ENCODE data around the gene CAMSAP1.
A peak's percentile ranks its signal among the peaks of the same experiment; 100 is the strongest.

CAMSAP1 gene

DNA sequence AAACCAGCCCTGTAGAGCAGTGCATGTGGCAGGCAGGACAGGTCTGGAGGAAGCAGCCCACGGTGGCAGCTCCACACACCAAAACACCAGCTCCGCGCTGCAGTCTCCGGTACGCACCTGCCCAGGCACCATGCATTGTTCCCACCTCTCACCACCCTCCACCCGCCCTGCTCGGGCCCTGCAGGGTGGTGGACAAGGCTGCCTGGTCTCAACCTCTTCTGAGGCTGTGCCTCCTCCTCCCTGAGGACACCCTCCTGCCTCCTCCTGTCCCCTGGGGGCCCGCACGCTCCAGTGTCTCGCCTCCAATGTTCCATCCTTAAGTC, 109.1 kb downstream of the CAMSAP1 start:
- no peak for DNase-seq
- intact Hi-C loops (cut with DNase I), result loop anchor here (10.0 kb wide), 1 partner anchor 327 kb away; no protein-coding TSS in a partner anchor

DNA sequence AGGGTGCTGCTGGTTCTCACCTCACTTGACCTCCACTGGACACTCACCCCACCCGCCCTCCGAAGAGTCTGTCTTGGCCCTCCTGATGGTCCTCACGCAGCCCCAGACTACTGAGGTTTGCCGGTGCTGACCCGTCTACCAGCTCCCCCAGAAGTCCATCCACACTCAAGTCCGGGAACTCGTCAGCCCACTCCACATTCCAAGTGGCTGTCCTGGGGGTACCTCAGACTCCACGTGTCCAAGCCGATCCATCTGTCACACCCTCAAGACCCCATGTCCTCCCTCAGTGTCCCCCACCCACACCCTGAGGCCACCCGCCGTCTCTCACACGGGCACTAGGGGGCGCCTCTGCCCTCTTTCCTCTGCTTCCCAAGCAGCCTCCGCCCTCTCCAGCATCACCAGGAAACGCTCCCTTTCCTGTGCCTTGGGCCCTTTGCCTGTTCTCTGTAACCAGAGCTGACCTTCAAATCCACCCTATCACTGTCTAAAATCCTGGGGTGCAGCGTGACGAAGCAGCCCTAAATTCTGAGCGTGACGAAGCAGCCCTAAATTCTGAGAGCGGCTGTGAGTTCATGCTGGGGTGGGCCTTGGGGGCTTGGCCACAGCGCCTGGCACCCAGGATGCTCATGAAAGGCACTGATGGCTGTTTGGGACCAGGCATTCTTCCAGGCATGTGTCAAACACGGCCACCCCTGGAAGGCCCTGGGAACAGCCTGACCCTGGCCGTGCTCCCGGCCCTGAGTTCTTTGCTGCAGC, 109.7 kb downstream of the CAMSAP1 start:
- peak in 7 of 10 donors; percentile 61 to 92 (median 64) for DNase-seq
- intact Hi-C loops (cut with DNase I), result loop anchor here (10.0 kb wide), 1 partner anchor 327 kb away; no protein-coding TSS in a partner anchor

DNA sequence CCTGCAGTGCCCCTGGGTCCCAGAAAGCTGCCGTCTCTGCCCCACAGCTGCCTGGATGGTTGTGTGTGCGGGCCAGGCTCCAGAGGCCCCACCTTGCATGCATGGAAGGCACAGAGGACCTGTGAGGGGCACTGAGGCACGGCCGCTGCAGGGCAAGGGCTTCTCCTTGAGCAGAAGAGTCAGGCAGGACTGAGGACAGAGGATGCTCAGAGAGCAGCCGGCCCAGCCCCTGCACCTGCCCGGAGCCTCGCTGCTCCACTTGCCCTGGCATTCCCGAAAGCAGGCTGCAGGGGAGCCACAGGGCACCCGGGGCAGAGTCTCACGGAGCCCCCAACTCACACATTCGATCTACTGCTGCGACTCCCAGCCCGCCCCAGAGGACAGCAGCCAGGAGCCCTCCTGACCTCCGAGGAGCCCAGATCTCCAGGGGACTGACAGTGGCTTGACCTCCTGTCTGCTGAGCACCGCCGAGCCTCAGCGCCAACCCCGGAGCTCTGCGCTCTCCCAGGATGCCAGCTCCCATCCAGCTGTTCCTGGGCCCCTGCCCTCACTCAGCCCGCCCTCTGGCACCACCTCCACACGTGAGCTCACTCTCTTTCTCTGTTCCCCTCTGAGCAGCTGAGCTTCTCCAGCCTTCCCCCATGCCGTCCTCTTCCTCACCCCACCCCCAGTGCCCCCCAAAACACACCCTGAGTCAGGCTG, 110.4 kb downstream of the CAMSAP1 start:
- intact Hi-C loops (cut with DNase I), result loop anchor here (10.0 kb wide), 1 partner anchor 328 kb away; no protein-coding TSS in a partner anchor
- no peak for DNase-seq

DNA sequence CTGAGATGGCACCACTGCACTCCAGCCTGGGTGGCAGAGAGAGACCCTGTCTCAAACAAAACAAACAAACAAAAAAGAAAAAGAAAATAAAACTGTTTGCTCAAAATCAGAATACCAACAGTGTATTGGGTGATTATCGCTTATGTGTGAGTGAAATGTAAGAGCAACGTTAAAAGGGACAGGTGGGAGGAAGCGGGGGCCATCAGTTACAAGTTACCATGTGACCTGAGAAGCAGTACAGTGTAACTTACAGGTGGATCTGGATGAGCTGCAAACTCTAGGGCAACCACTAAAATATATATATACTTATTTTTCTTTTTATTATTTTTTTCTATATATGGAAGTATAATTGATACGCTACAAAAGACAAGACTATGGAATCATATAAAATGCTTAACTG, 112.0 kb downstream of the CAMSAP1 start:
- intact Hi-C loops (cut with DNase I), result loop anchor here (10.0 kb wide), 1 partner anchor 329 kb away; no protein-coding TSS in a partner anchor

DNA sequence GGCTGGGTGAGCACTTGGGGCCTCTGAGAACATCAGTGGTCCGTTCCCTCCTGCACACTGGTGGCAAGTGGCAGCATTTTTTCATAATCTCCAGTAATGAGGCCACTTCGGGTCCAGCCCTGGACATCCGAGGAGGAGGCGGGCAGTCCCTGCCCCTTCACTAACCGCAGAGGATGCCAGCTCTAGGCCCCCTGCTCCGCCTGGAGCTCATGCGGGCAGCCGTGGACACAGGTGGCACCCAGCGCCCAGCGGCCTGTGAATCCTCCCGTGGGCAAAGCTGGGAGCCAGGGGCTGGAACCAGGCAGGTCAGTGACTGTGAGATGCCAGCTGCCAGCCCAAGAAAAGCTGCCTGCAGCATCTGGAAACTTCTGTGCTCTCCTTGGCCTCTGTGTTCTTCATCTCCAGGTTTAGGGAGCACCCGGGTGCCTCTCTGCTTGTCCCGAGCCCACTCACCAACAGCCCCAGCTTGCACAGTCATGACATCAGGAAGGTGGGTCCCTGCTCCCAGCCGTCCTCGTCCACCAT, 112.9 kb downstream of the CAMSAP1 start:
- DNase-seq, result no peak
- intact Hi-C loops (cut with DNase I), result loop anchor here (10.0 kb wide), 1 partner anchor 330 kb away; no protein-coding TSS in a partner anchor

More for the DNA sequence above, 112.0 kb downstream of the CAMSAP1 start:
- DNase-seq, result no peak

DNA sequence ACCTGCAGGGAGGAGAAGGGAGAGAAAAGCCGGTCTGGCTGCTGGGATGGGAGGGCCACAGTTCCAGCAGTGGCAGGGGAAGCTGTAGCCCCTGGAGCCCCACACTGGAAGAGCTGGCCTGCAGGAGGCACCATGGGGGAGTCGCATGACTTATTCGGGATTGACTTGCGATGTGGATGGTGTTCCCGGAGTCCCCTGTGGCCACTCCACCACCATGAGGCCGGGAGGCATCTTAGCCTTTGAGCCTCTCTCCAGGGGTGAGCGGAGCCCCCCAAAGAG, 113.3 kb downstream of the CAMSAP1 start:
- intact Hi-C loops (cut with DNase I), result loop anchor here (10.0 kb wide), 1 partner anchor 331 kb away; no protein-coding TSS in a partner anchor
- no peak for DNase-seq

DNA sequence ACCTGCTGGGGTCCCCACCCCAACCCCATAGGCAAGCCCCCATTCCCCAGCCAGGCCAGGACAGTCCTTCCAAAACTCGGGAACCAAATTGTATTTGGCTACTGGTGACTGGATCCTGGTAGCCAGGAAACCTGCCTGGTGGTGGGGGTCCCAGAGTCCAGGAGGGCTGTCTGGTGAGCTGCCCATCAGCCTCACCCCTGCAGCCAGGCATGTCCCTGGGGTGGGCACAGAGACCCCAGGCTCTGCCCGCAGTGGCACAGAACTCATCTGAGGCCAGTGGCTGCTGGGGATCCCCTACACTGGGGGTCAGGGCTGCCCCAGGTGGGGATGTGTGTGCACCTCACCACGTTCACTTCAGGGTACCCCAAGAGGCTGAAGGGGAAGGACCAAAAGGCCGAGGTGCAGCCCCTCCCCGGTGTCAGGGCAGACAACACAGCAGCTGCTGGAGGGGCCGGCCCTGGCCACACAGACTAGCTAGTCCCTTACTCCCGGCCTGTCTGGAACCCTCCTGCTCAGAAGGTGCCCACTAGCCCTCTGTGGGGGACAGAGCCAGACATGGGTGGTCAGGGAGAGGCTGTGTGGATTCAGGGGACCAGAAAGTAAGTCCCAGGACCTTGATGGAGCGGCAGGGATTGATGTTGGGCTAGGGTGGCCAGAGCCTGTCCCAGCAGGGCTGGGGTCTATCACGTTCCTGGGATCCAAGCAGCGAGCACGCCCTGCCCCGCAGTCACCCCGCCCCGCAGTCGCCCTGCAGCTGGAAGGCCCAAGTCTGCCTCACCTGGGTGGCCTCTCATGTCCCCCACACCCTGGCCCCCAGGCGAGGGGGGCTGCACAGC, 113.9 kb downstream of the CAMSAP1 start:
- DNase-seq, result no peak
- intact Hi-C loops (cut with DNase I), result loop anchor here (10.0 kb wide), 1 partner anchor 331 kb away; no protein-coding TSS in a partner anchor

DNA sequence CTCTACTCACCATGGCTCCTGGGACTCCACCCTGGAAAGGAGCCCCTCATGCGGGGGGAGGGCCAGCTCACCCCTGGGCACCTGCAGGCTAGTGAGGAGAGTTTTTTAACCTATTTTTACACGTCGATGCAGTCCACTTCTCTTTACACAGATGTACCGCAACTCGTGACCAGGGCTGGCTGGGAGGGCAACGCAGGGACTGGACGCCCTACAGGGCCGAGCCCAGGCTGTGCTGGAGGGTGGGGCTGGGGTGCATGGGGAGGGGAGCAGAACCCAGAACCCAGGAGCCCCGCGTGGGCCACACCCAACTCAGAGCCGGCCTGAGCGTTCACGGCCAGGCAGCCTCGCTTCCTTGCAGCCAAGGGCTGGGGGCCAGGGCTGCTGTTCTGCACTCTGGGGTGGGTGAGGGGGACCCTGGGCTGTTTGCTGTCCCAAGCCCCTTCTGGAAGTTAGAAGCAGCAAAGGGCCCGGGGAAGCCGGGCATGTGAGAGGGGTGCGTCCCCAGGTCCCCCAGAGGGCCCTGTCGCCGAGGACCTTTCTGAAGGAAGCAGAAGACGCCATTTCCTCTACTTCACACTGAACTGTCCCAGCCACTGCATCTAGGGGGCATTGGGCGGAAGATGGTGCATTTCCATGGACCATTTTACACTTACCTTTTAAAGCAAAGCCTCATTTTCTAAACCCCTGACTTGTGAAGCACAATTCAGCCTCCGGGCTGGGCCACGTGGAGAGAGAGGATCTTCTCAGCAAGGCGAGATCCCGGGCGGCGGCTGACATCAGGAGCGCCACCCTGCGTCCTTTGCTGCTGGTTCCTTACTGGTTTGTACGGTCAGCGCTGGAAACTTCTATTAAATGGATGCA, 114.8 kb downstream of the CAMSAP1 start:
- intact Hi-C loops (cut with DNase I), result loop anchor here (10.0 kb wide), 1 partner anchor 332 kb away; no protein-coding TSS in a partner anchor
- DNase-seq, result no peak

DNA sequence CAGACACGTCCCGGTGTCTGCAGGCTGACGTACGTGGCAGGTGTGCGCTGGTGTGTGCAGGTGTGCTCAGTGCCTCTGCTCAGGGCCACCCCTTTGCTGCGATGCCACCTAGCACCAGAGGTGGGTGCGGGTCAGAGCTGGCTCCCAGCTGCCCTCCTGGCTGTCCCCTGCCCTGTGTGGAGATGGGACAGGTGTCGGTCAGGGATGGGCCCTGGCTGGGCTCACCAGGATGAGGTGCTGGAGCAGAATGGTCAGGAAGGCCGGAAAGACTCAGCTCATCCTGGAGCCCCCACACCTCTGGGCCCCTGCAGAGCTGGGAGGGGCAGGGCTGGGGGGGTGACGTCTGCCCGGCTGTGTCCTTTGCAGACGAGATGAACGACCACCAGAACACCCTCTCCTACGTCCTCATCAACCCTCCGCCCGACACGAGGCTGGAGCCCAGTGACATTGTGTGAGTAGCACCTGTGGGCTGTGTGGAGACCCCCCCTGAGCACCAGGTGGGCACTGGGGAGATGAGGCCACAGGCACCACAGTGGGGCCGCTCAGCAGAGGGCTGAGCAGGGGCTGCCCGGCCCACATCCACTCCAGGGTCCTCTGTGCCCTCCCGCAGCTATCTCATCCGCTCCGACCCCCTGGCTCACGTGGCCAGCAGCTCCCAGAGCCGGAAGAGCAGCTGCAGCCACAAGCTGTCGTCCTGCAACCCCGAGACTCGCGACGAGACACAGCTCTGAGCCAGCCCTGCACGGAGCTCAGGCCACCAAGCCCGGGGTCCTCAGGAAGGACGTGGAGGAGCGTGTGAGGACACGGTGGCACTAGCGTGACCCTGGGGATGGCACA, 115.7 kb downstream of the CAMSAP1 start:
- intact Hi-C loops (cut with DNase I), result loop anchor here (10.0 kb wide), 1 partner anchor 333 kb away; no protein-coding TSS in a partner anchor
- no peak for DNase-seq

DNA sequence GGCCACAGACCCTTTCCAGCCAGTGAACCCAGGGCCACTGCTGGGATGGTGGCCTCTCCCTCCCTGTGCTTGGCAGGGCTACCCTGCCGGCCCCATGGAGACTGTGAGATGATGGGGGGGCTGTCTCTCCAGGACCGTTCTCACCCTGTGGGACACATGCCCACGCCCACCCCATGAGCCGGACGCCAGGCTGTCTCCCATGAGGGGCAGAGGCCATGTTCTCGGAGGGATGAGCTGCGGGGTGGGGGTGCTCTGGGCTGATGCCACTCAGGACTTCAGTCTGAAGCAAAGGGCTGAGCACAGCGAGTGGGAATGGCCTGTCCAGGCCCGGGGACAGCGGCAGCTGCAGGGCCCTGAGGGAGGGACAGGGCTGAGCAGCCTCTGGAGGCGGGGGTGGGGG, 116.5 kb downstream of the CAMSAP1 start:
- DNase-seq, result no peak
- intact Hi-C loops (cut with DNase I), result loop anchor here (10.0 kb wide), 1 partner anchor 334 kb away; no protein-coding TSS in a partner anchor

DNA sequence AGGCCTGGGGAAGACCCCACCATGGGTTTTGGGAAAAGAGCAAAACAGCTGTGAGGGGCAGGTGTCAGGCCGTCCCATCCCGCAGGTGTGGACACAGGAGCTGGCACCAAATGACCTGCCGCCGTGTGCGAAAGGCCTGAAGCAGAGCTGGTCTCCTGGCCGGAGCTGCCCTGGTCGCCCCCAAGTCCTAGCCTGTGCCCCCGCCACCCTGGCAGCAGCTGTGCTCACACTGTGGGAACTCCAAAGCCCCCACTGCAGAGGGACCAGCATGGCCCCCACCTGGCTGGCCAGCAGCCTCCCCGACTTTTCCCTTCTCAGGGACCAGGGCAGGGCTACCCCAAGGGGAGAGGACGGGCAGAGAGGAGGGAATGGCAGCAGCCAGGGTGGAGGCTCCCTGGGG, 117.0 kb downstream of the CAMSAP1 start:
- intact Hi-C loops (cut with DNase I), result loop anchor here (10.0 kb wide), 1 partner anchor 334 kb away; no protein-coding TSS in a partner anchor
- no peak for DNase-seq

DNA sequence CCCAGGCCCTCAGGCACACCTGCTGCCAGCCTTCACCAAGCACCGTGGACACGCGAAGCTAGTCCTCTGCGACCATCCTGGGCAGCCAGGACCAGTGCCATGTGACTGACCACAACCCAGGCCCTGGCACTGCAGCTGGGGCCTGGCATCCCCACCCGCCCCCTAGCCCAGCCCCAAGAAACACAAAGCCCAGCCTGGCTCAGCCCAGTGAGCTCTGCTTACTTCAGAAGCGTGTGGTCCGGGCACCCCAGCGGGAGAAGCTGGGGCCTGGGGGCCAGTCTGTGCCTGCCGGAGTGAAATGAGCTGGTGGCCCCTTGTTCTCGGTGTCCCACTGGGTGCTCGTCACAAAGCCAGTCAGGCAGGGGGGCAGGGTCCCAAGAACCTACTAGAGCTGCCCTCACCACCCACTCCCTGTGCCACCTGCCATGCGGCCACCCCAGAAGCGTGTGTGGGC, 117.5 kb downstream of the CAMSAP1 start:
- intact Hi-C loops (cut with DNase I), result loop anchor here (10.0 kb wide), 1 partner anchor 335 kb away; no protein-coding TSS in a partner anchor
- DNase-seq, result no peak

DNA sequence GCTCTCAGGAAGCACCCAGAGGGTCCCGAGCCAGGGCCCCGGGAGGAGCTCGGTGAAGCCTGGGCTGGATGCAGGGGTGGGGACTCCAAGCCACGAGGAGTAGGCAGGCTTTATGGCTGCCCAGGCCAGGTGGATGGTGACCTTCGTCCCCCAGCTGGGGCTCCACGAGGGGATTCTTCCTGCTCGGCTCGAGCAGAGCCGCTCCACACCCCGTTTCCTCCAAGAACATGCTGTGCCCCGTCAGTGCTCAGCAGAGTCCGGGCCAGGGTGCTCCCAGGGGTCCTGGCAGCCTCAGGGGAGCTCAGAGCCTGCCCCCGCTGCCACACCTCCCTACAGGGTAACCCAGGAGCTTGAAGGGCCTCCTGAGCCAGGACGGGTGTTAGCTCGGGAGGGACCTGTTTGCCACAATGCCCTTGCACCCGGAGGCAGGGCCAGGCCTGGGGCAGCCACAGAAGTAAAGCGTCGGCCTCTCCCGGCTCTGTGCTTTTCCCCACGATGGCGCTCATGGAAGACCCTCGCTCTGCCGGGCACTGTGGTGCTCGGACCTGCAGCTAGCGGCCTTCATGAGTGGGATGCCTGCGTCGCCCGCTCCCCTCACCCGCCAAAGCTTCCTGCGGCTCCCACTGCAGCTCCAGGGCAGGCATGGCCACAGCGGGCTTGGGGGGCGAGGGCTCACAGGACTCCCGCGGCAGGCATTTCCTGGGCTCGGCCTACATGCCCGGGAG, 118.6 kb downstream of the CAMSAP1 start:
- intact Hi-C loops (cut with DNase I), result no loop called here
- DNase-seq, result no peak

DNA sequence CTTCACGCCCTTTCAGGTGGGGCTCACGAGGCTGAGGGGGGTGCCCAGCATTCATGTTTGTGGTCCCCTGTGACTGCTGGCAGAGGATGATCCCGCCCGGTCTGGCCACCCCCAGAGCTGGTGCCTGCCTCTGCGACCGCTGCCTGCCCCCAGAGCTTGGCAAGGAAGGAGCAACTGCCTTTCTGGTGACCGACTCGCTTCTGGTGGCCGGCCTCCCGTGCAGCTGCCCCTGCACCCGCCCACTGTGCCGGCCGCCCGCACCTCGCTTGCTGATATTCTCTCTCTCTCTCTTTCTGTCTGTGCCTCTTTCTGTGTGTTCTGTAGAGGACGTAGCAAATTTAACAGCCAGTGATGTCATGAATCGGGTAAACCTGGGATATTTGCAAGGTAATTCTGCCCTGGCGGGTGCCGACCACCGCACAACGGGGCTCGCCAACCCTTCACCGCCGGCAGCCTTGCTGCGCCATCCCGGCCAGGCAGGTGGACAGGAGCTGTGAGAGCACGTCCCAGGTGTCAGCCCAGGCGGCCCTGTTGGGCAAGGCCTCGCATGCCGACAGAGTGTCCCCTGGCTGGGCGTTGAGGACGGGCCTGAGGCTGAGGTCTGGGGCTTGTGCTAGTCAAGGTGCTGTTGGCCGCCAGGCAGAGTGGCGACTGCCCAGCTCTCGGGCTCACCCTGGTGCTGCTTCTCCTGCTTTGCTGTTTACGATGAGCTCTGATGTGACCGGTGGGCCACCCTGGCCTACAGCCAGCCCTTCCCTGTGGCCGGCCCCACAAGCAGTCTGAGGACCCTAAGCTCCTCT, 119.4 kb downstream of the CAMSAP1 start:
- intact Hi-C loops (cut with DNase I), result no loop called here

DNA sequence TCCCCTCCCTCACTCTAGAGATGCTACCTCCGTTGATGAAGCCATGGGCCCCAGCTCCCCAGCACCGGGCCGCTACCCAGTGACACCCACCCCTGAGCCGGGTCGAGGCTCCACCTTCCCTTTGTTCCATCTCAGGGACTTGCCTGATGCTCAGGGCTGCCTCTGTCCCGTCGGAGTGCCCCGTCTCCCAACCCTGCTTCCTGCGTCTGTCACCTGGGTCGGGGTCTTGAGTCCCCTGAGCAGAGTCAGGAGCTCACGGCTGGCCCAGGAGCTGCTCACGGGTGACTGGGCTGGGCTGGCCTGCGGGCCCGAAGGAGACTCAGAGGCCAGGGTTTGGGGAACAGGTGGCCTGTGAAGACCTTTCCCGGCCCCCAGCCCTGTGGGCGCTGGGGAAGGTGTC, 120.0 kb downstream of the CAMSAP1 start:
- DNase-seq, result no peak
- intact Hi-C loops (cut with DNase I), result no loop called here

More for the DNA sequence above, 119.4 kb downstream of the CAMSAP1 start:
- no peak for DNase-seq

DNA sequence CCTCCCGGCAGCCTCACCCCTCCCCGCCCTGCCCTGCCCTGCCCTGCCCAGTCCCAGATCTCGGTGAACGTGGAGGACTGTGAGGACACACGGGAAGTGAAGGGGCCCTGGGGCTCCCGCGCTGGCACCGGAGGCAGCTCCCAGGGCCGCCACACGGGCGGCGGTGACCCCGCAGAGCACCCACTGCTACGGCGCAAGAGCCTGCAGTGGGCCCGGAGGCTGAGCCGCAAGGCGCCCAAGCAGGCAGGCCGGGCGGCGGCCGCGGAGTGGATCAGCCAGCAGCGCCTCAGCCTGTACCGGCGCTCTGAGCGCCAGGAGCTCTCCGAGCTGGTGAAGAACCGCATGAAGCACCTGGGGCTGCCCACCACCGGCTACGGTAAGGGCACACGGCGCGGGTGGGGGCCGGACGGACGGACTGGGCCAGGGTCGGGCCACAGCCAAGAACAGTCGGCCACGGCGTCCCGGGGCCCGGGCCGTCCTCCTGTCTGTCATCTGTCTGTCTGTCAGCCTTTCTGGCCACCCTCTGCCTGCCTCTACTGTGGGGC, 121.1 kb downstream of the CAMSAP1 start:
- intact Hi-C loops (cut with DNase I), result no loop called here
- no peak for DNase-seq
